Effector memory CD8-positive, alpha-beta T cell (primary cell): Measurements from ENCODE around the gene CCDC9.
A peak's percentile ranks its signal among the peaks of the same experiment; 100 is the strongest.

Experiments
- ATAC-seq: fragments of 150-1000 bp; cut with Tn5 transposase; replicated peaks from 2 replicates; pipeline ENCODE4 v1.10.0; 2021; ENCODE audit warnings: mild to moderate bottlenecking, moderate library complexity
- DNase-seq, 3 experiments: peaks; one replicate each; pipeline ENCODE4 v3.0.0; 2021
- H3K27ac Mint-ChIP-seq, 2 donors: one replicate each; pipeline ENCODE4 v1.8.0; 2022; ENCODE audit warnings: mild to moderate bottlenecking in 2 of 2, mixed read lengths in 2 of 2, moderate library complexity in 2 of 2
- H3K27me3 Mint-ChIP-seq, 2 donors: one replicate each; pipeline ENCODE4 v1.8.0; 2022; ENCODE audit warnings: mixed read lengths in 2 of 2
- H3K36me3 Mint-ChIP-seq: one replicate; pipeline ENCODE4 v1.8.0; 2022; ENCODE audit warnings: mild to moderate bottlenecking, moderate library complexity, mixed read lengths; ENCODE audit not compliant: insufficient read depth
- H3K4me1 Mint-ChIP-seq, 2 donors: one replicate each; pipeline ENCODE4 v1.8.0; 2022; ENCODE audit warnings: low read depth in 2 of 2, mixed read lengths in 2 of 2
- H3K4me3 Mint-ChIP-seq, 2 donors: one replicate each; pipeline ENCODE4 v1.8.0; 2022; ENCODE audit warnings: mild to moderate bottlenecking in 2 of 2, mixed read lengths in 2 of 2, moderate library complexity in 2 of 2
- H3K9me3 Mint-ChIP-seq, 2 donors: one replicate each; pipeline ENCODE4 v1.8.0; 2022; ENCODE audit warnings: mixed read lengths in 2 of 2

Gene CCDC9

GRCh38 chr19:47306303-47306702 lies 50.0 kb downstream of the CCDC9 start:
- Mint-ChIP-seq H3K4me1 (peaks cover 5 to 6% of the 10 kb centered on the region in 2 donors), H3K36me3 (no peaks in the 10 kb centered on the region), H3K27me3 (peaks cover 27 to 50% of the 10 kb centered on the region in 2 donors), H3K9me3 (no peaks in the 10 kb centered on the region), H3K4me3 (no peak overlapping the region), H3K27ac (no peak overlapping the region)
- DNase-seq (no peak), ATAC-seq (no peak)

GRCh38 chr19:47309038-47309437 lies 52.7 kb downstream of the CCDC9 start:
- Mint-ChIP-seq H3K4me3 (no peak overlapping the region), H3K9me3 (no peaks in the 10 kb centered on the region), H3K27me3 (peaks cover 27 to 52% of the 10 kb centered on the region in 2 donors), H3K4me1 (peaks cover 5 to 6% of the 10 kb centered on the region in 2 donors), H3K36me3 (no peaks in the 10 kb centered on the region), H3K27ac (no peak overlapping the region)
- no peak for DNase-seq
- no peak for ATAC-seq

- no peak within 1 kb of the TSS for H3K27ac Mint-ChIP-seq
- peaks cover 5 to 6% of the 10 kb centered on the region in 2 donors for H3K4me1 Mint-ChIP-seq
- no peaks in the 10 kb centered on the region for H3K9me3 Mint-ChIP-seq
- H3K36me3 Mint-ChIP-seq: no peaks in the 10 kb centered on the region
- DNase-seq: no peak
- H3K27me3 Mint-ChIP-seq: peaks cover 27 to 52% of the 10 kb centered on the region in 2 donors
- H3K4me3 Mint-ChIP-seq: peak within 1 kb of the TSS in 1 of 2 donors; percentile 29
- ATAC-seq: no peak
Measured at GRCh38 chr19:47309608-47310007, 53.3 kb downstream of the CCDC9 start, which contains the start of gene C5AR1. C5AR1 (plus strand) TSS chr19:47309861; CDS start chr19:47309896, 35 bp downstream.

- DNase-seq (no peak), ATAC-seq (no peak)
- Mint-ChIP-seq H3K4me3 (peak overlapping the region in 1 of 2 donors; percentile 29), H3K4me1 (peaks cover 1 to 2% of the 10 kb centered on the region in 2 donors), H3K27ac (no peak overlapping the region), H3K27me3 (peaks cover 31 to 52% of the 10 kb centered on the region in 2 donors), H3K36me3 (peaks cover 2% of the 10 kb centered on the region), H3K9me3 (no peaks in the 10 kb centered on the region)
Measured at GRCh38 chr19:47310323-47310722, 54.0 kb downstream of the CCDC9 start.

GRCh38 chr19:47310819-47311218 lies 54.5 kb downstream of the CCDC9 start:
- Mint-ChIP-seq H3K36me3 (peaks cover 4% of the 10 kb centered on the region), H3K4me1 (no peaks in the 10 kb centered on the region), H3K4me3 (peak overlapping the region in 1 of 2 donors; percentile 29), H3K27ac (no peak overlapping the region), H3K27me3 (peaks cover 33 to 53% of the 10 kb centered on the region in 2 donors), H3K9me3 (no peaks in the 10 kb centered on the region)
- ATAC-seq: no peak
- no peak for DNase-seq

GRCh38 chr19:47312366-47313006 lies 56.2 kb downstream of the CCDC9 start:
- ATAC-seq (no peak), DNase-seq (no peak)
- Mint-ChIP-seq H3K36me3 (peaks cover 4% of the 10 kb centered on the region), H3K27ac (no peak overlapping the region), H3K27me3 (peaks cover 32 to 40% of the 10 kb centered on the region in 2 donors), H3K4me3 (no peak overlapping the region), H3K4me1 (no peaks in the 10 kb centered on the region), H3K9me3 (no peaks in the 10 kb centered on the region)

- no peaks in the 10 kb centered on the region for H3K9me3 Mint-ChIP-seq
- H3K4me3 Mint-ChIP-seq: no peak overlapping the region
- H3K36me3 Mint-ChIP-seq: peaks cover 4% of the 10 kb centered on the region
- no peak for DNase-seq
- no peak overlapping the region for H3K27ac Mint-ChIP-seq
- H3K27me3 Mint-ChIP-seq: peaks cover 32 to 37% of the 10 kb centered on the region in 2 donors
- no peaks in the 10 kb centered on the region for H3K4me1 Mint-ChIP-seq
- no peak for ATAC-seq
Measured at GRCh38 chr19:47313754-47314295, 57.5 kb downstream of the CCDC9 start.

GRCh38 chr19:47315125-47315821 lies 58.9 kb downstream of the CCDC9 start:
- Mint-ChIP-seq H3K4me3 (no peak overlapping the region), H3K4me1 (no peaks in the 10 kb centered on the region), H3K27me3 (peaks cover 35 to 36% of the 10 kb centered on the region in 2 donors), H3K36me3 (peaks cover 4% of the 10 kb centered on the region), H3K9me3 (no peaks in the 10 kb centered on the region), H3K27ac (peak overlapping the region in 1 of 2 donors; percentile 39)
- ATAC-seq: peak; percentile 44
- no peak for DNase-seq

- Mint-ChIP-seq H3K36me3 (peaks cover 4% of the 10 kb centered on the region), H3K4me1 (no peaks in the 10 kb centered on the region), H3K4me3 (no peak overlapping the region), H3K9me3 (no peaks in the 10 kb centered on the region), H3K27me3 (peaks cover 31 to 32% of the 10 kb centered on the region in 2 donors), H3K27ac (no peak overlapping the region)
- ATAC-seq: no peak
- DNase-seq: no peak
Measured at GRCh38 chr19:47316513-47316912, 60.2 kb downstream of the CCDC9 start.

GRCh38 chr19:47319923-47320871 lies 63.9 kb downstream of the CCDC9 start:
- Mint-ChIP-seq H3K4me3 (no peak overlapping the region), H3K36me3 (peaks cover 4% of the 10 kb centered on the region), H3K27ac (no peak overlapping the region), H3K27me3 (peaks cover 48 to 56% of the 10 kb centered on the region in 2 donors), H3K9me3 (no peaks in the 10 kb centered on the region), H3K4me1 (no peaks in the 10 kb centered on the region)
- DNase-seq (no peak), ATAC-seq (no peak)
